ENCODE results near the gene GALNT14. TPM values are rescaled to one million over a fixed set of nuclear protein-coding genes. Genes with fewer than 3 reads are reported as not detected.

GALNT14 gene
- total and polyA plus RNA-seq, 9 donors = 0.28 to 9.8 (median 1.6) TPM; not detected in 3

- H3K4me1 ChIP-seq (ENCODE audit: insufficient read depth) = no peaks in the 10 kb centered on the region
- intact Hi-C loops (cut with DNase I) = no loop called here
- H3K27me3 ChIP-seq = no peaks in the 10 kb centered on the region
- no peak for DNase-seq
- no peaks in the 10 kb centered on the region for H3K9me3 ChIP-seq
- 80 to 91% (median 86%) methylated on average over 1 of the region's 1 CpG for WGBS, 3 donors
- H3K27ac ChIP-seq = no peak overlapping the region
- H3K4me3 ChIP-seq = no peak overlapping the region
- TF ChIP-seq POLR2A (IDR thresholded peaks at IDR 0.05) = no peak
- TF ChIP-seq, protein P1, sequence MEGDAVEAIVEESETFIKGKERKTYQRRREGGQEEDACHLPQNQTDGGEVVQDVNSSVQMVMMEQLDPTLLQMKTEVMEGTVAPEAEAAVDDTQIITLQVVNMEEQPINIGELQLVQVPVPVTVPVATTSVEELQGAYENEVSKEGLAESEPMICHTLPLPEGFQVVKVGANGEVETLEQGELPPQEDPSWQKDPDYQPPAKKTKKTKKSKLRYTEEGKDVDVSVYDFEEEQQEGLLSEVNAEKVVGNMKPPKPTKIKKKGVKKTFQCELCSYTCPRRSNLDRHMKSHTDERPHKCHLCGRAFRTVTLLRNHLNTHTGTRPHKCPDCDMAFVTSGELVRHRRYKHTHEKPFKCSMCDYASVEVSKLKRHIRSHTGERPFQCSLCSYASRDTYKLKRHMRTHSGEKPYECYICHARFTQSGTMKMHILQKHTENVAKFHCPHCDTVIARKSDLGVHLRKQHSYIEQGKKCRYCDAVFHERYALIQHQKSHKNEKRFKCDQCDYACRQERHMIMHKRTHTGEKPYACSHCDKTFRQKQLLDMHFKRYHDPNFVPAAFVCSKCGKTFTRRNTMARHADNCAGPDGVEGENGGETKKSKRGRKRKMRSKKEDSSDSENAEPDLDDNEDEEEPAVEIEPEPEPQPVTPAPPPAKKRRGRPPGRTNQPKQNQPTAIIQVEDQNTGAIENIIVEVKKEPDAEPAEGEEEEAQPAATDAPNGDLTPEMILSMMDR (IDR thresholded peaks at IDR 0.05) = no peak
- TF ChIP-seq EP300 (IDR thresholded peaks at IDR 0.05) = no peak
- no peaks in the 10 kb centered on the region for H3K36me3 ChIP-seq
Observed at GRCh38 chr2:31012406-31012805, 125.8 kb downstream of the GALNT14 start.

DNA sequence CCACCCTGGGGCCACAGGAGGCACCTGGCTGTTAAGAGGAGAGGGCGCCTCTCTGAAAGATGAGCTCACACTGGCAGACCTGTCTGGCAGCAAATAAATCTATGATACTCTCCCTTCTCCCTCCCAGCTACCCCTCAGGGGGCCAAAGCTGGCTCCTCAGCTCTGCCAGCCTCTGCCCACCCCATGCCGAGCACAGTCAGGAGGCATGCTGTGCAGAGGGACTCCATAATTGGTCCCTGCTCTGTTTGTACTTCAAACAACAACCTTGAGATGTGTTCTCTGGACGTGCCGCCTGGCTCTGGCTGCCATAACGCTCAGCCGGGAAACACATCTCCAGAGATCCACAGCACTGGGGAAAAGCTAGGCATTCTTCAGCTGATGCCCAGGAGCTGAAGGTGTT is 126.7 kb downstream of the GALNT14 start:
- Histone ChIP-seq H3K27me3 (no peaks in the 10 kb centered on the region), H3K27ac (no peak overlapping the region), H3K36me3 (no peaks in the 10 kb centered on the region), H3K4me3 (no peak overlapping the region), H3K4me1 (ENCODE audit: insufficient read depth) (no peaks in the 10 kb centered on the region), H3K9me3 (no peaks in the 10 kb centered on the region)
- no peak for DNase-seq
- intact Hi-C loops (cut with DNase I) = no loop called here
- WGBS, 3 donors = 50 to 67% (median 59%) methylated on average over 6 of the region's 6 CpGs
- TF ChIP-seq, protein P1 (IDR thresholded peaks at IDR 0.05) = no peak
- no peak for TF ChIP-seq POLR2A (IDR thresholded peaks at IDR 0.05)
- TF ChIP-seq EP300 (IDR thresholded peaks at IDR 0.05) = no peak

DNA sequence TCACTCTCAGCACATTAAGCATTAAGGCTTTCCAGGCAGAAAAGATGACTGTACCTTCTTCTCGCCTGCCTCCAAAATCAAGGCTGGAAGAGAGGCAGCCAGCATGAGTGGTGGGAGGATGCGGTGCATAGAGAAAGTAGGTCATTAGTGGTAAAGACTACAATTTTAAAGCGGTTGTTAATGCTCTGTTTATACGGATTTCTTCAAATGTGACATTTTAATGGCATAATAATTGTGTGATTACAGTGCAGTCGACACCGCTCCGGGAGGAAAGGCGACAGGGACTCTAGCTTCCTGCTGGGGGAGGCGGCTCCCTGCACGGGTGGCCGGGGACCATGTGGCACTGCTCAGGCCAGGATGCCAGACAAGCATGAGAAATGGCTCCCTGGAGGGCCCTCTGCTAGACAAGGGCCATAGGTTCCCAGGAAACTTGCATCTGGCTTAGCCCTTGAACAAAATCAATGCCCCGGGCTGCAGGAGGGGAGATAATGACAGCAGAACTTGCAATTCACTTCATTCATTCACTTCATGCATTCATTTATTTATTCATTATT is 129.6 kb downstream of the GALNT14 start:
- WGBS, 3 donors = 23 to 30% (median 25%) methylated on average over 12 of the region's 12 CpGs
- no peak overlapping the region for H3K4me3 ChIP-seq
- TF ChIP-seq EP300 (IDR thresholded peaks at IDR 0.05) = no peak
- TF ChIP-seq POLR2A (IDR thresholded peaks at IDR 0.05) = no peak
- TF ChIP-seq, protein P1 (IDR thresholded peaks at IDR 0.05) = no peak
- H3K27me3 ChIP-seq = no peaks in the 10 kb centered on the region
- H3K36me3 ChIP-seq = no peaks in the 10 kb centered on the region
- intact Hi-C loops (cut with DNase I) = loop anchor here in 1 of 4 donors (10.0 kb wide), 1 partner anchor 1776 kb away; no protein-coding TSS in a partner anchor
- H3K27ac ChIP-seq = no peak overlapping the region
- no peaks in the 10 kb centered on the region for H3K4me1 ChIP-seq (ENCODE audit: insufficient read depth)
- no peaks in the 10 kb centered on the region for H3K9me3 ChIP-seq
- no peak for DNase-seq

- no peaks in the 10 kb centered on the region for H3K36me3 ChIP-seq
- H3K27me3 ChIP-seq = no peaks in the 10 kb centered on the region
- DNase-seq = no peak
- H3K9me3 ChIP-seq = no peaks in the 10 kb centered on the region
- H3K27ac ChIP-seq = no peak overlapping the region
- intact Hi-C loops (cut with DNase I) = loop anchor here in 1 of 4 donors (10.0 kb wide), 1 partner anchor 1781 kb away; no protein-coding TSS in a partner anchor
- TF ChIP-seq, protein P1 (IDR thresholded peaks at IDR 0.05) = no peak
- no peak for TF ChIP-seq EP300 (IDR thresholded peaks at IDR 0.05)
- no peak for TF ChIP-seq POLR2A (IDR thresholded peaks at IDR 0.05)
- no peak overlapping the region for H3K4me3 ChIP-seq
- no peaks in the 10 kb centered on the region for H3K4me1 ChIP-seq (ENCODE audit: insufficient read depth)
Observed at GRCh38 chr2:31004257-31004656, 134.0 kb downstream of the GALNT14 start.

Measured in ovary (tissue), 9 donors.